ENCODE results near the gene B3GALT6. TPM values are rescaled to one million over a fixed set of nuclear protein-coding genes. Genes with fewer than 3 reads are reported as not detected.
"Not testable (repeated sequence)": the region's sequence is repeated elsewhere in the genome, so short reads cannot be mapped to it uniquely, and the experiment has no call there.

Gene B3GALT6
- polyA plus RNA-seq, 2 donors = 4.5 to 6.7 TPM

DNA sequence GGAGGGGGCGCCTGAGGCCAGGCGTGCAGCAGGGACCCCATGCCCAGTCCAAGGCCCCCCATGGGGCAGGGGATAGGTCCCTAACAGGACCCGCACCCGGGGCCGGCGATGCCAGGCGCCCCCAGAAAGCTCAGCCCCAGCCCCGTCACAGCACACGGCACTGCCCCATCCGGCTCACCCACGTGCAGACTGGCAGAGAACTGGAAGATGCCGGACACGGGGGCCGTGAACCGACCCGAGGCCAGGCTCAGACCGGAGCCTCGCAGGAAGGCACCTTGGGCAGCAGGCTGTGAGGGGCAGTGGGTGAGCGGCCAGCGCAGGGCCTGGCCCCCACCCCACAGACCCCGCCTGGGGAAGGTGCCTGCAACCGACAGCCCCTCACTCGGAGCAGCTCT, 11.2 kb downstream of the B3GALT6 start:
- peaks cover 0 to 5% of the 10 kb centered on the region in 2 donors for H3K9me3 ChIP-seq (ENCODE audit: control insufficient read depth in 2 of 2, insufficient read depth in 1 of 2, low read depth in 1 of 2, low read length in 1 of 2)
- no peak overlapping the region for H3K27ac ChIP-seq (ENCODE audit: low read depth in 2 of 2, low read length in 1 of 2)
- no peaks in the 10 kb centered on the region for H3K36me3 ChIP-seq (ENCODE audit: control insufficient read depth in 2 of 2, insufficient read depth in 2 of 2, low read length in 1 of 2)
- H3K27me3 ChIP-seq (ENCODE audit: control insufficient read depth in 1 of 2, insufficient read depth in 2 of 2, low read length in 2 of 2) = peaks cover 0 to 11% of the 10 kb centered on the region in 2 donors
- WGBS, 2 donors = 87 to 92% methylated on average over 22 to 23 of the region's 23 CpGs
- peaks cover 4 to 15% of the 10 kb centered on the region in 2 donors for H3K4me1 ChIP-seq (ENCODE audit: control insufficient read depth in 2 of 2, insufficient read depth in 2 of 2, low read length in 1 of 2)
- no peak overlapping the region for H3K4me3 ChIP-seq (ENCODE audit: low read depth in 1 of 2, low read length in 2 of 2)

DNA sequence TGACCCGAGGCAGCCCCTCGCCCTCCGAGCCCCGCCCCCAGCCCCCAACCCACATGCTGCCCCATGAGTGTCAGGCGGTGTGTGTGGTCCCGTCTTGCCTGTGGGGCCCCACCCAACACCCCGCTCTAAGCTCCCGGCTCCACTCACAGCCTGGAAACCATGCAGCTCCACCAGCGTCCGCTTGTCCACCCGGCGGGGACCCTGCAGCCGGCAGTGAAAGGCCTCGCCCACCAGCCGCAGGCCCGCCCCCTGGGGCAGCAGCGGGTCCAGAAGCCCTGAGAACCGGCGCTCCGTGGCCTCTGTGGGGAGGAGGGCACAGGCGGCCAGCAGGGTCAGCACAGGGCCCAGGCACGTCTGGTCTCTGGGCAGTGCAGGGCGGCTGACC, 11.8 kb downstream of the B3GALT6 start:
- Histone ChIP-seq H3K27ac (ENCODE audit: low read depth in 2 of 2, low read length in 1 of 2) (no peak overlapping the region), H3K4me3 (ENCODE audit: low read depth in 1 of 2, low read length in 2 of 2) (no peak overlapping the region), H3K36me3 (ENCODE audit: control insufficient read depth in 2 of 2, insufficient read depth in 2 of 2, low read length in 1 of 2) (no peaks in the 10 kb centered on the region), H3K4me1 (ENCODE audit: control insufficient read depth in 2 of 2, insufficient read depth in 2 of 2, low read length in 1 of 2) (peaks cover 4 to 12% of the 10 kb centered on the region in 2 donors), H3K9me3 (ENCODE audit: control insufficient read depth in 2 of 2, insufficient read depth in 1 of 2, low read depth in 1 of 2, low read length in 1 of 2) (peaks cover 0 to 5% of the 10 kb centered on the region in 2 donors), H3K27me3 (ENCODE audit: control insufficient read depth in 1 of 2, insufficient read depth in 2 of 2, low read length in 2 of 2) (peaks cover 0 to 11% of the 10 kb centered on the region in 2 donors)
- WGBS, 2 donors = 60 to 63% methylated on average over 23 of the region's 23 CpGs

DNA sequence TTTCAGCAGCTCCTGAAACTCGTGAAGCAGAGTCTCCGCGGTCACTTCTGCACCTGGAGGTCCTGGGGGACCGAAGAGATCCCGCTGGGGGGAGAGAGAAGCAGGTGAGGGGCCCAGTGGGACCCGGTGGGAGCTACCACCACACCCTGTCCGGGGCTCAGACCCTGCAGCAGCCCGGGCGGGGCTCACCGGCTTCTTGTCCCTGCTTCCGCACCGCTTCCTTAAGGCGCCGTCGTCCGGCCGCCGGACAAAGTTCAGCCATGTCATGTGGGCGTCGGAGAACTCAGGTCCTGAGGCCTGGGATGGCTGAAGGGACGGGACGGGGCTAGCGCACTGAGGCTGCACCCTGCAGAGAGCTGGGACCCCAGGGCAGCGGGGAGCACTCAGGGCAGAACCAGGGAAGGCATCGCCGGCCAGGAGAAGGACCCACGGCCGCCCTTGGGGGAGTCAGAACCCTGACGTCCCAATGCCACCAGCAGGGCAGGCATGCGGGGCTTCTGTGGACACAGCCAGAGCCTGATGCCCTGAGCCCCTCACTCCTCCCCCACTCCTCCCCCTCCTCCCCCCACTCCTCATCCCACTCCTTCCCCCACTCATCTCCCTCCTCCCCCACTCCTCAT, 12.3 kb downstream of the B3GALT6 start:
- H3K27me3 ChIP-seq (ENCODE audit: control insufficient read depth in 1 of 2, insufficient read depth in 2 of 2, low read length in 2 of 2) = peaks cover 0 to 11% of the 10 kb centered on the region in 2 donors
- H3K4me3 ChIP-seq (ENCODE audit: low read depth in 1 of 2, low read length in 2 of 2) = no peak overlapping the region
- no peak overlapping the region for H3K27ac ChIP-seq (ENCODE audit: low read depth in 2 of 2, low read length in 1 of 2)
- no peaks in the 10 kb centered on the region for H3K36me3 ChIP-seq (ENCODE audit: control insufficient read depth in 2 of 2, insufficient read depth in 2 of 2, low read length in 1 of 2)
- H3K9me3 ChIP-seq (ENCODE audit: control insufficient read depth in 2 of 2, insufficient read depth in 1 of 2, low read depth in 1 of 2, low read length in 1 of 2) = peaks cover 0 to 3% of the 10 kb centered on the region in 2 donors
- WGBS, 2 donors = 68 to 69% methylated on average over 25 to 30 of the region's 30 CpGs
- peaks cover 4 to 11% of the 10 kb centered on the region in 2 donors for H3K4me1 ChIP-seq (ENCODE audit: control insufficient read depth in 2 of 2, insufficient read depth in 2 of 2, low read length in 1 of 2)

DNA sequence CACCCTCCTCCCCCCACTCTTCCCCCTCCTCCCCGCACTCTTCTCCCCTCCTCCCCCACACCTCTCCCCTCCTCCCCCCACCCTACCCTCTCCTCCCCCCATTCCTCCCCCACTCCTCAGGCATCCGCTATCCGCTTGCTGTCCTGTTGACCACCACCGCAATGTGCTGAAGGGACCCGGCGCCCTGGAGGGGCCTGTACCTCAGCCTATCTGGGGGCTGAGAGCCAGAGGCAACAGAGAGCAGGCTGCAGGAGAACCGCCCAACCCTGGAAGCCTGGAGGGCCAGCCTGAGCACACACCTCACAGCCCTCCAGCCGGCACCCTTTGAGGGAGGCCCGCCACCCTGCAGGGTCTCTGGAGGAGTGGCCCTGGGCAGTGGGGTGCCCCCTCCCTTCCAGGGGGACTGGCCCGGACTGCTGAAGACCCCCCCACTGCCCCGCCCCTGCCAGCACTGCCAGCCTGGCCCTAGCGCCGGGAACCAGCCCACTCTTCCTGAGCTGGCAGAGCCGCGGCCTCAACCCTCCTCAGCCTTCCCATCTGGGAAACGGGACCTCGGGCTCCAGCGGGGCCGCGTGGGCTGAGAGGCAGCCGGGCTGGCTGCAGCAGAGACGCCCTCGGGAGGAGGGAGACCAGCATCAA, 13.3 kb downstream of the B3GALT6 start:
- H3K27ac ChIP-seq (ENCODE audit: low read depth in 2 of 2, low read length in 1 of 2) = no peak overlapping the region
- H3K27me3 ChIP-seq (ENCODE audit: control insufficient read depth in 1 of 2, insufficient read depth in 2 of 2, low read length in 2 of 2) = peaks cover 0 to 6% of the 10 kb centered on the region in 2 donors
- H3K4me3 ChIP-seq (ENCODE audit: low read depth in 1 of 2, low read length in 2 of 2) = no peak overlapping the region
- WGBS, 2 donors = 64 to 78% methylated on average over 21 to 22 of the region's 23 CpGs
- H3K36me3 ChIP-seq (ENCODE audit: control insufficient read depth in 2 of 2, insufficient read depth in 2 of 2, low read length in 1 of 2) = no peaks in the 10 kb centered on the region
- H3K4me1 ChIP-seq (ENCODE audit: control insufficient read depth in 2 of 2, insufficient read depth in 2 of 2, low read length in 1 of 2) = peaks cover 4 to 5% of the 10 kb centered on the region in 2 donors
- peaks cover 0 to 3% of the 10 kb centered on the region in 2 donors for H3K9me3 ChIP-seq (ENCODE audit: control insufficient read depth in 2 of 2, insufficient read depth in 1 of 2, low read depth in 1 of 2, low read length in 1 of 2)

DNA sequence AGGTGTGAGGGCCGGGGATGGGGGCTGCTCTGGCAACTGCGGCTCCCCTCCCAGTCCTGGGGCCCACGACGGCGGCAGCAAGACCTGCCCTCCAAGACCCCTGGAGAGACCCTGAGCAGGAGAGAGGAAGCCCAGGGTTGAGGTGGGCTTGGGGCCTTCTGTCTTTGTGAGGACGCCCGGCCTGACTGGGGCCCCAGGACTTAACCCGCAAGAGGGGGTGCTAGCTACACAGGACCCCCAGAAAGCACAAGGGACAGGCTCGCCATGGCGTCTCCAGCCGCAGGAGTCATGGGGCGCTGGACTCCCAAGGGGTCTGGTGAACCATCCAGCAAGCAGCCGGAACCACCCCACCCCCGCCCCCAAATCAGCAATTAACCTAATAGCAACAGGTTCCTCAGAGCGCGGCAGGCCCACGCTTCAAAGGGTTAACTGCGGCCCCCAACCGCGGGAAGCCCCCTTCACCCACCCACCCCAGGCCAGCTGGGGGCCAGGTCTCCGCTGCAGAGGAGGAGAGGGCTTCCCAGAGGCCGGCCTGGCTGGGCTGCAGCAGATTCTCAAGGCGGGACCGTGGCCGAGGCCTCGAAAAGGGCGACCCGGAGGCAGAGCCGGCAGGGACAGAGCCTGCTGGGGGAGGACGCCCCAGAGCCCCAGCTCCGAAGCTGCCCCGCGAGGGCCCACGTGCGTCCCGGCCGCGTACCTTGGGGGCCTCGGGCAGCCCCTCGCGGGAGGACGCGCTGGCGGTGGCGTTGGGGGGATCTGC, 14.0 kb downstream of the B3GALT6 start:
- 35 to 42% methylated on average over 30 to 45 of the region's 45 CpGs for WGBS, 2 donors
- H3K4me3 ChIP-seq (ENCODE audit: low read depth in 1 of 2, low read length in 2 of 2) = no peak overlapping the region
- H3K27me3 ChIP-seq (ENCODE audit: control insufficient read depth in 1 of 2, insufficient read depth in 2 of 2, low read length in 2 of 2) = peaks cover 0 to 6% of the 10 kb centered on the region in 2 donors
- H3K36me3 ChIP-seq (ENCODE audit: control insufficient read depth in 2 of 2, insufficient read depth in 2 of 2, low read length in 1 of 2) = no peaks in the 10 kb centered on the region
- peaks cover 0 to 3% of the 10 kb centered on the region in 2 donors for H3K9me3 ChIP-seq (ENCODE audit: control insufficient read depth in 2 of 2, insufficient read depth in 1 of 2, low read depth in 1 of 2, low read length in 1 of 2)
- H3K27ac ChIP-seq (ENCODE audit: low read depth in 2 of 2, low read length in 1 of 2) = no peak overlapping the region
- H3K4me1 ChIP-seq (ENCODE audit: control insufficient read depth in 2 of 2, insufficient read depth in 2 of 2, low read length in 1 of 2) = peaks cover 2 to 6% of the 10 kb centered on the region in 2 donors

DNA sequence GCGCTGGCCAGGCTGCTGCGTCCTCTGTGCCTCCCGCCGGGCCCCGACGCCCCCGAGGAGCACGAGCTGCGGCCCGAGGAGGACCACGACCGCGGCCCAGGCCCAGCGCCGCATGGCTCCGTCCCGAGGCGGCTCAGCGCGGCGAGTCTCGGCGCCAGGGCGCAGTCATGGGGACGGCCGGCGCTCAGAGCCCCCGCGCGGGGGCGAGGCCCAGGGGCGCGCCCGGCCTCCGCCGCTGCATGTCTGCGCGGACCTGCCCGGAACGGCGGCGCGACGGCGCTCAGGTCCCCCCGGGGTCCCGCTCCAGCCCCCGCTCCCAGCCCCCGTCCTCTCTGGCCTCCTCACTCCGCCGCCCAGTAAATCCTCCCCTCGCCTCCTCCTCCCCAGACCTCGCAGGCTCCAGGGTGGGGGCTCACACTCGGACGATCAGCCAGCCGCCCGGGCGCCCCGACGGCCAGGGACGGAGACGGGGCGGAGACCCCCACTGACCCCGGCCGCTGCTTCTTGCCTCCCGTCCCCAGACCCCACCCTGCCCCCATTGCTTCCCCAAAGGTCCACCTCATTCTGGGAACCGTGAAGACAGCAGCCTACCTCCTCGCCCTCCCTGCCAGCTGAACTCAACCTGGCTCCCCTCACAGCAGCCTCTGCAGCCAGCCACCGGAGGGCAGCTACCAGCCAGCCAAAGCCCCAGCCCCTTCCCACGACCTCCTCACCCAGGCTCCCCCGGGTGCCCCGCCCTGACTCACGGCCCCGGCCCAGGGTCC, 14.7 kb downstream of the B3GALT6 start, which contains the start of gene C1QTNF12:
TSS of gene C1QTNF12 (minus strand) at position 146 of the 764 bp plus-strand sequence. CDS start at position 114, 32 bp downstream.
- no peaks in the 10 kb centered on the region for H3K36me3 ChIP-seq (ENCODE audit: control insufficient read depth in 2 of 2, insufficient read depth in 2 of 2, low read length in 1 of 2)

DNA sequence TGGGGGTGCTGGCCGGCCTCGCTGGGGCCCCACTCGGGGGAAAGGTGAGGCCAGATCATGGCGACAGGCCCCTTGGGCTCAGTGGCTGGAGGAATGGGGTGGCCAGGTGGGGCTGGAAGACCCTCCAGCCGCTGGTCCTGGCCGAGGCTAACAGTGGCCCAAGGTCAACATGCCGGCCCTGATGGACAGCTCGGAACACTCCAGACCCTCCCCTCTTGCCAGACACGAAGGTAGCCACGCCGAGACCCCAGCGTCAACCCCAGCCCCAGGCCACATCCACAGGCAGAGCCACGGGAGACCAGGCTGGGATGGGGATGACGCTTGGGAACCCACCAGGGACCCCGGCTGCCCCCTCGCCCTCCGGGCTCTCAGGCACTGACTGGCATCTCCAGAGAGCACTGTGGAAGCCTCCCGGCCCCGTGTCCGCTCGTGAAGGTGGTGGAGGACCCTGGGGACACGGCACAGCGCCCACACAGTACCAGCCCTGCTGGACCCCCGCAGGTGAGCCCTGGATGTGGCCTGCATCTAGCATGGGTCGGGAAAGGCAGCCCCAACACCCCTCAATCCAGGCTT, 15.4 kb downstream of the B3GALT6 start:
- WGBS, 2 donors = 59 to 65% methylated on average over 23 to 25 of the region's 25 CpGs
- H3K4me3 ChIP-seq (ENCODE audit: low read depth in 1 of 2, low read length in 2 of 2) = no peak overlapping the region
- H3K4me1 ChIP-seq (ENCODE audit: control insufficient read depth in 2 of 2, insufficient read depth in 2 of 2, low read length in 1 of 2) = peaks cover 2 to 5% of the 10 kb centered on the region in 2 donors
- H3K9me3 ChIP-seq (ENCODE audit: control insufficient read depth in 2 of 2, insufficient read depth in 1 of 2, low read depth in 1 of 2, low read length in 1 of 2) = no peaks in the 10 kb centered on the region
- peaks cover 0 to 6% of the 10 kb centered on the region in 2 donors for H3K27me3 ChIP-seq (ENCODE audit: control insufficient read depth in 1 of 2, insufficient read depth in 2 of 2, low read length in 2 of 2)
- H3K36me3 ChIP-seq (ENCODE audit: control insufficient read depth in 2 of 2, insufficient read depth in 2 of 2, low read length in 1 of 2) = no peaks in the 10 kb centered on the region
- H3K27ac ChIP-seq (ENCODE audit: low read depth in 2 of 2, low read length in 1 of 2) = no peak overlapping the region

More for the DNA sequence above, 14.7 kb downstream of the B3GALT6 start, which contains the start of gene C1QTNF12:
- 4 to 5% methylated on average over 39 to 74 of the region's 74 CpGs for WGBS, 2 donors
- no peak within 1 kb of the TSS for H3K4me3 ChIP-seq (ENCODE audit: low read depth in 1 of 2, low read length in 2 of 2)
- peaks cover 2 to 5% of the 10 kb centered on the region in 2 donors for H3K4me1 ChIP-seq (ENCODE audit: control insufficient read depth in 2 of 2, insufficient read depth in 2 of 2, low read length in 1 of 2)
- H3K9me3 ChIP-seq (ENCODE audit: control insufficient read depth in 2 of 2, insufficient read depth in 1 of 2, low read depth in 1 of 2, low read length in 1 of 2) = no peaks in the 10 kb centered on the region
- H3K27ac ChIP-seq (ENCODE audit: low read depth in 2 of 2, low read length in 1 of 2) = no peak within 1 kb of the TSS
- peaks cover 0 to 6% of the 10 kb centered on the region in 2 donors for H3K27me3 ChIP-seq (ENCODE audit: control insufficient read depth in 1 of 2, insufficient read depth in 2 of 2, low read length in 2 of 2)

DNA sequence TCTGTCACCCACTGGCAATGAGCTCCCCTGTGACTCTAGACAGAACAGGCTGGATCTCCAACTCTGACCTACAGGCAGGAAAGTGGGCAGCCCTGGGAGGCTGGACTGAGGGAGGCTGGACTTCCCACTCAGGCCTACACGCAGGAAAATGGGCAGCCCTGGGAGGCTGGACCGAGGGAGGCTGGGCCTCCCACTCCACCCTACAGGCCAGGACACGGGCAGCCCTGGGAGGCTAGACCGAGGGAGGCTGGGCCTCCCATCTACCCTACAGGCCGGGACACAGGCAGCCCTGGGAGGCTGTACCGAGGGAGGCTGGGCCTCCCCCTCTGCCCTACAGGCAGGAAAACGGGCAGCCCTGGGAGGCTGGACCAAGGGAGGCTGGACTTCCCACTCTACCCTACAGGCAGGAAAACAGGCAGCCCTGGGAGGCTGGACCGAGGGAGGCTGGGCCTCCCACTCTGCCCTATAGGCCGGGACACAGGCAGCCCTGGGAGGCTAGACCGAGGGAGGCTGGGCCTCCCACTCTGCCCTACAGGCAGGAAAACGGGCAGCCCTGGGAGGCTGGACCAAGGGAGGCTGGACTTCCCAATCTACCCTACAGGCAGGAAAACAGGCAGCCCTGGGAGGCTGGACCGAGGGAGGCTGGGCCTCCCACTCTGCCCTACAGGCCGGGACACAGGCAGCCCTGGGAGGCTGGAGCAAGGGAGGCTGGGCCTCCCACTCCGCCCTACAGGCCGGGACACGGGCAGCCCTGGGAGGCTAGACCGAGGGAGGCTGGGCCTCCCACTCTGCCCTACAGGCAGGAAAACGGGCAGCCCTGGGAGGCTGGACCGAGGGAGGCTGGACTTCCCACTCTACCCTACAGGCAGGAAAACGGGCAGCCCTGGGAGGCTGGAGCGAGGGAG, 16.2 kb downstream of the B3GALT6 start:
- H3K4me3 ChIP-seq (ENCODE audit: low read depth in 1 of 2, low read length in 2 of 2); H3K36me3 ChIP-seq (ENCODE audit: control insufficient read depth in 2 of 2, insufficient read depth in 2 of 2, low read length in 1 of 2); H3K9me3 ChIP-seq (ENCODE audit: control insufficient read depth in 2 of 2, insufficient read depth in 1 of 2, low read depth in 1 of 2, low read length in 1 of 2): not testable (repeated sequence)

More for the DNA sequence above, 16.2 kb downstream of the B3GALT6 start:
- not testable (repeated sequence) for H3K4me1 ChIP-seq (ENCODE audit: control insufficient read depth in 2 of 2, insufficient read depth in 2 of 2, low read length in 1 of 2); H3K27ac ChIP-seq (ENCODE audit: low read depth in 2 of 2, low read length in 1 of 2); H3K27me3 ChIP-seq (ENCODE audit: control insufficient read depth in 1 of 2, insufficient read depth in 2 of 2, low read length in 2 of 2)
- 88 to 90% methylated on average over 21 of the region's 21 CpGs for WGBS, 2 donors

All from esophagus (tissue), 2 donors.